Activated naive CD4-positive, alpha-beta T cell (primary cell): Measurements from ENCODE around the gene TXK.
"Not testable (repeated sequence)": the region's sequence is repeated elsewhere in the genome, so short reads cannot be mapped to it uniquely, and the experiment has no call there.

Experiments used
- DNase-seq, 4 experiments: peaks; one replicate each; lab custom pipeline; 2025; lab: John Stamatoyannopoulos, UW

The TXK gene

GRCh38 chr4:48134081-48134480, at the start of gene TXK:
Gene TXK (minus strand): TSS chr4:48134250. CDS start chr4:48134170, 80 bp downstream.
- no peak for DNase-seq

GRCh38 chr4:48180234-48180633, 46.2 kb upstream of the TXK start:
- no peak for DNase-seq

GRCh38 chr4:48178931-48179330, 44.9 kb upstream of the TXK start:
- DNase-seq = no peak

GRCh38 chr4:48175806-48176205, 41.8 kb upstream of the TXK start:
- no peak for DNase-seq

- no peak for DNase-seq
Observed at GRCh38 chr4:48175328-48175727, 41.3 kb upstream of the TXK start.

- no peak for DNase-seq
Observed at GRCh38 chr4:48173056-48173991, 39.3 kb upstream of the TXK start.

GRCh38 chr4:48172651-48173050, 38.6 kb upstream of the TXK start:
- DNase-seq = no peak

- DNase-seq = no peak
Observed at GRCh38 chr4:48169636-48170035, 35.6 kb upstream of the TXK start.

- no peak for DNase-seq
Observed at GRCh38 chr4:48167538-48168263, 33.7 kb upstream of the TXK start.

- DNase-seq = not testable (repeated sequence)
Observed at GRCh38 chr4:48164561-48164960, 30.5 kb upstream of the TXK start.

- no peak for DNase-seq
Observed at GRCh38 chr4:48163746-48164145, 29.7 kb upstream of the TXK start.

- DNase-seq = no peak
Observed at GRCh38 chr4:48162162-48162561, 28.1 kb upstream of the TXK start.

- DNase-seq = no peak
Observed at GRCh38 chr4:48157271-48157670, 23.2 kb upstream of the TXK start.

- no peak for DNase-seq
Observed at GRCh38 chr4:48156423-48156822, 22.4 kb upstream of the TXK start.

GRCh38 chr4:48153791-48154550, 19.9 kb upstream of the TXK start:
- DNase-seq = no peak

- no peak for DNase-seq
Observed at GRCh38 chr4:48152259-48152658, 18.2 kb upstream of the TXK start.

- no peak for DNase-seq
Observed at GRCh38 chr4:48149827-48150370, 15.8 kb upstream of the TXK start.

- DNase-seq = no peak
Observed at GRCh38 chr4:48147621-48148020, 13.6 kb upstream of the TXK start.

GRCh38 chr4:48141048-48141447, 7.0 kb upstream of the TXK start:
- DNase-seq = no peak

- peak in 2 of 4 experiments; percentile 19 to 45 for DNase-seq
Observed at GRCh38 chr4:48139691-48140090, 5.6 kb upstream of the TXK start.

GRCh38 chr4:48138936-48139335, 4.9 kb upstream of the TXK start:
- no peak for DNase-seq

GRCh38 chr4:48138511-48138910, 4.5 kb upstream of the TXK start:
- no peak for DNase-seq
